ENCODE measurements around the gene FAM193A.
A peak's percentile ranks its signal among the peaks of the same experiment; 100 is the strongest.

FAM193A gene

DNA sequence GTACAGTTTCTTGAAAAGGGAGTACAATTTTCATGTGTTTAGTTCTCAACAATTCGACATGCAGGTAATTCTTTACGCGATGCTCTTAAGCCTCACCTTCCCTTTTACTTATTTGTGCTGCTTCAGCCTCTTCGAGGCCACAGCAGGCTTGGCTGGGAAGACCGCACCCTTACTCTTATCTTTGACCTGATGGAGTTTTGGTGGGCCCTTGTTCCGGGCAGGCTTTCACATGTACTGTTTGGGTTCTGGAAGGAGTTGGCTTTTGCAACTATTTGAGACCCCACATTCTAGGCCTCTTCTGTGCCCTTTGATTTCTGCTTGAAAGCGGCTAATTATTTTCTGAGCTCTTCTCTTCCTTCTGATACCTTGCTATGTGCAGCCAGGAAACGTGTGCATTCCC, 60.2 kb downstream of the FAM193A start:
- H3K4me1 ChIP-seq (ENCODE audit: low read length) = peaks cover 25% of the 10 kb centered on the region

DNA sequence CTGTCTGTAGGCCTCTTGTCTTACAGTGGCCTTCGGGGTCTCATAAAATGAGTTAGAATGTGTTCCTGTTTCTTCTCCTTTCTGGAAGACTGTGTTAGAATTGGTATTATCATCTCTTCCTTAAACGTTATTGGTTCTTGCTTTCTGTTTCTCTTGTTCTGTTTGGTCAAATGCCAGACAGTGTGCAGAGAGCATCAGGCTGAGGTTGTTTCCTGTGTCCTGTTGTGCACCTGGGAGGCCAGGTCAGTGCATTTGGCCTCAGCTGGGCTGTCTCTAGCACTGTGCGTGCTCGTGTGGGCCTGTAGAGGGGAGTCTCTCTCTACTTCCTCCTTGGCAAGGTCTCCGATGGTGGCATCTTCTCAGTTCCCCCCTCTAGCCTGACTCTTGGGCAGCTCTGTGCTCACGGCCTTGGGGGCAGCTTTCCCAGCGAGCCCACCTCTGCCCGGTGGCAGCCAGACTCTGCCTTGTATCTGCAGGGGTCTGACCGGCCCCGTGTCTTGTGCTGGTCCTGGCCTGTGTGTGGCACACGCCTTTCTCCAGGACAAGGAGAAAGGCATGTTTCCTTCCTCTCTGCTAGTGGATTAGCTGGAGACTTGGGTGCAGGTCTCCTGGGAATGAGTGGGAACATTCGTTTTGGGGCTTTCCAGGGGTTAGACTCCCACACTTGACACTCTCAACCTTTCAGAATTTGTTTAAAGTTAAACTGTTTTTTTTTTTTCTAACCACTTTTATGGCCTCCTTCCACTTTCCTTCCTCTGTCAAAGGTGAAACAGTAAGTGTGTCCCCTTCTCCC, 62.3 kb downstream of the FAM193A start:
- Histone ChIP-seq H3K4me3 (ENCODE audit: low read length) (peak overlapping the region; percentile 43), H3K9me3 (ENCODE audit: insufficient read depth, low read length) (no peaks in the 10 kb centered on the region), H3K4me1 (ENCODE audit: low read length) (peaks cover 25% of the 10 kb centered on the region), H3K79me2 (ENCODE audit: low read length) (peaks cover 85% of the 10 kb centered on the region), H3K36me3 (replicated peaks; ENCODE audit: low read depth, low read length) (no peaks in the 10 kb centered on the region), H3K9ac (ENCODE audit: low read length) (peak overlapping the region; percentile 36; the same call in 1 of the 2 replicates), H4K20me1 (ENCODE audit: insufficient read depth, low read length) (peaks cover 67% of the 10 kb centered on the region), H3K27ac (ENCODE audit: low read length) (peak overlapping the region; percentile 38), H3K27me3 (ENCODE audit: low read depth, low read length) (no peaks in the 10 kb centered on the region), H2AFZ (ENCODE audit: low read depth, low read length) (no peak overlapping the region), H3K4me2 (ENCODE audit: low read length) (peak overlapping the region; percentile 62)
- TF ChIP-seq EZH2phosphoT487 (IDR thresholded peaks at IDR 0.05; ENCODE audit: low read depth) = no peak
- TF ChIP-seq CTCF (IDR thresholded peaks at IDR 0.05; ENCODE audit: low read depth, low read length) = peak; percentile 61

More for the DNA sequence above, 60.2 kb downstream of the FAM193A start:
- no peak overlapping the region for H3K27ac ChIP-seq (ENCODE audit: low read length)
- H3K36me3 ChIP-seq (replicated peaks; ENCODE audit: low read depth, low read length) = no peaks in the 10 kb centered on the region
- H3K27me3 ChIP-seq (ENCODE audit: low read depth, low read length) = no peaks in the 10 kb centered on the region
- H3K79me2 ChIP-seq (ENCODE audit: low read length) = peaks cover 95% of the 10 kb centered on the region
- H2AFZ ChIP-seq (ENCODE audit: low read depth, low read length) = no peak overlapping the region
- no peak for TF ChIP-seq CTCF (IDR thresholded peaks at IDR 0.05; ENCODE audit: low read depth, low read length)
- no peak for TF ChIP-seq EZH2phosphoT487 (IDR thresholded peaks at IDR 0.05; ENCODE audit: low read depth)
- H4K20me1 ChIP-seq (ENCODE audit: insufficient read depth, low read length) = peaks cover 84% of the 10 kb centered on the region
- no peak overlapping the region for H3K4me2 ChIP-seq (ENCODE audit: low read length)
- no peak overlapping the region for H3K9ac ChIP-seq (ENCODE audit: low read length)
- no peak overlapping the region for H3K4me3 ChIP-seq (ENCODE audit: low read length)
- no peaks in the 10 kb centered on the region for H3K9me3 ChIP-seq (ENCODE audit: insufficient read depth, low read length)

DNA sequence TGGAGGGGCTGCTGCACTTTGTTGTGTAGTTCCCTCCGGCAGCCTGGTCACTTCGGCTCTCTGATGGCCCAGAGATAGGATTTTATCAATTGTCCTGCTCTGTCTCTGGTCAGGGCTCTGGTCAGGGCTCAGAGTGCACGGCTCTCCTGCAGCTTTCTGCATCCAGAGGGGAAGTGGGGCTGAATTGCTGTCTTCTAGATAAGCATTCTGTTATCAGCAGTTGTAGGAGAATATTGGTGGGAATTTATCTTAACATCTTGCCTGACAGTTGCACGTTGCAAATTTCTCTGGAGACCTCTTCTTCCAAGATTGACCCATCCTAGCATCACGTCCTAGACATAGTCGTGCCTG, 62.8 kb downstream of the FAM193A start:
- Histone ChIP-seq H3K4me1 (ENCODE audit: low read length) (peaks cover 25% of the 10 kb centered on the region), H3K9ac (ENCODE audit: low read length) (no peak overlapping the region), H3K36me3 (replicated peaks; ENCODE audit: low read depth, low read length) (no peaks in the 10 kb centered on the region), H3K4me3 (ENCODE audit: low read length) (no peak overlapping the region), H3K4me2 (ENCODE audit: low read length) (peak overlapping the region; percentile 62), H3K79me2 (ENCODE audit: low read length) (peaks cover 84% of the 10 kb centered on the region), H4K20me1 (ENCODE audit: insufficient read depth, low read length) (peaks cover 62% of the 10 kb centered on the region), H3K9me3 (ENCODE audit: insufficient read depth, low read length) (no peaks in the 10 kb centered on the region), H3K27me3 (ENCODE audit: low read depth, low read length) (no peaks in the 10 kb centered on the region), H3K27ac (ENCODE audit: low read length) (no peak overlapping the region; the same call in 1 of the 2 replicates), H2AFZ (ENCODE audit: low read depth, low read length) (no peak overlapping the region)
- TF ChIP-seq CTCF (IDR thresholded peaks at IDR 0.05; ENCODE audit: low read depth, low read length) (no peak), EZH2phosphoT487 (IDR thresholded peaks at IDR 0.05; ENCODE audit: low read depth) (no peak)

DNA sequence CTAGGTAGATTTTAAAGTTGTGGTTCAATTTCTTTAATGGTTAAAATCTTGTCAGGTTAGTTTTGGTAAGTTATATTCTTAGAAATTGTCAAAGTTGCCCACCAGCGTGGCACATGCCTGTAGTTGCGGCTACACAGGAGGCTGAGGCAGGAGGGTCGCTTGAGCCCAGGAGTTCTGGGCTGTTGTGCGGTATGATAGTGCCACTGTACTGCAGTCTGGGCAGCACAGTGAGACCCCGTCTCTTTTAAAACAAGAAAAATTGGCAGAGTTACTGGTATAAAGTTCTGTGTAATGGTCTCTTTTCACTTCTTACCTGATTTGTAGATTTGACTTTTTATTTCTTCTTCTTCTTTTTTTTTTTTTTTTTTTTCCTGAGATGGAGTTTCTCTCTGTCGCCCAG, 64.4 kb downstream of the FAM193A start:
- H4K20me1 ChIP-seq (ENCODE audit: insufficient read depth, low read length) = peaks cover 56% of the 10 kb centered on the region
- H3K79me2 ChIP-seq (ENCODE audit: low read length) = peaks cover 81% of the 10 kb centered on the region
- no peaks in the 10 kb centered on the region for H3K27me3 ChIP-seq (ENCODE audit: low read depth, low read length)
- no peak overlapping the region for H3K4me2 ChIP-seq (ENCODE audit: low read length)
- no peak overlapping the region for H3K4me3 ChIP-seq (ENCODE audit: low read length)
- H3K9me3 ChIP-seq (ENCODE audit: insufficient read depth, low read length) = no peaks in the 10 kb centered on the region
- no peaks in the 10 kb centered on the region for H3K36me3 ChIP-seq (replicated peaks; ENCODE audit: low read depth, low read length)
- no peak overlapping the region for H3K27ac ChIP-seq (ENCODE audit: low read length)
- TF ChIP-seq EZH2phosphoT487 (IDR thresholded peaks at IDR 0.05; ENCODE audit: low read depth) = no peak
- no peak for TF ChIP-seq CTCF (IDR thresholded peaks at IDR 0.05; ENCODE audit: low read depth, low read length)
- no peak overlapping the region for H3K9ac ChIP-seq (ENCODE audit: low read length)
- no peak overlapping the region for H2AFZ ChIP-seq (ENCODE audit: low read depth, low read length)
- peaks cover 25% of the 10 kb centered on the region for H3K4me1 ChIP-seq (ENCODE audit: low read length)

All from OCI-LY3 (cell line).